Measurements from ENCODE around the gene LINGO1.

DNA sequence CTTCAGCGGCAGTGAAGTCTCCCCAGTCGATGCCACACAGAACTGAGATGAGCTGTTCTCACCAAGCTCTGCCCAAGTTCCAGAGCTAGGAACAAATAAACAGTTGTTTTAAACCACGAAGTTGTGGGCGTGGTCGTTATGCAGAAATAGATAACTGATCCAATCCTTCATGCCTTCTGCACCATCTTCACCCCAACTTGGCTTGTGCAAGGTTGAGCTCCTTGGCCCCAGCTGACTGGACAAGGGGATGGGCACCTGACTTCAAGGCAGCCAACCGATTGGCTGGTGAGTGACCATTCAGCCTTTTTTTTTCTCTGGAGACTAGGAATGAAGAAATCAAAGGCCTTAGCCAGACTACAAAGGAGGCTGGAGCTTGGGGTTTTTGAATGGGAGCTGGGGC, 23.9 kb downstream of the LINGO1 start:
- TF ChIP-seq CTCF (conservative IDR thresholded peaks at IDR 0.05; ENCODE audit: low read length) (no peak), EZH2phosphoT487 (IDR thresholded peaks at IDR 0.05; ENCODE audit: borderline replicate concordance, low read depth, low read length) (no peak)
